GM18505 (cell line): ENCODE measurements around the gene ATG7.
"Not testable (repeated sequence)": the region's sequence is repeated elsewhere in the genome, so short reads cannot be mapped to it uniquely, and the experiment has no call there.

Experiments used
- ATAC-seq: cut with Tn5 transposase; IDR thresholded peaks from one replicate; pipeline ENCODE4 v1.9.1; 2021; ENCODE audit not compliant: unreplicated experiment
- POLR2A ChIP-seq: IDR thresholded peaks from 4 replicates; pipeline ENCODE4 v1.6.1; 2011; ENCODE audit warnings: borderline replicate concordance; ENCODE audit not compliant: insufficient read depth, insufficient read length; ENCODE audit errors: extremely low read depth

Gene ATG7

DNA sequence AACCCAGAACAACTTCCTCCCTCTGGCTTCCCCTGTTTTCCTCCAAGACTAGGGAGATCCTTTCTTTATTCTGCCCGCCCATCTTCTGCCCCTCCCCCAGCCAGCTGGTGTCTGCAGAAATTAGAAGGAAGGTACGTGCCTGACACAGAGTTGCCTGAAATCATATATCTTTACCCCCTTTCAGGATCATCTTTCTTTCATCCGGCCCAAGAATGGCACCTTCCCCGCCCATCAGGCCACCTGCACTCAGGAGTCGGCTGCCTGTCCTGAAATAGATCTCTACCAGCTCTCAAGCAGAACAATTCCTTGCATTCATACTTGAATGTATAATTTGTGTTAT lies 237.8 kb downstream of the ATG7 start:
- no peak for TF ChIP-seq POLR2A
- no peak for ATAC-seq

- no peak for TF ChIP-seq POLR2A
- ATAC-seq = no peak
Measured at GRCh38 chr3:11510356-11510755, 238.2 kb downstream of the ATG7 start.

GRCh38 chr3:11511606-11512005 lies 239.4 kb downstream of the ATG7 start:
- ATAC-seq = not testable (repeated sequence)

GRCh38 chr3:11513125-11513816 lies 241.1 kb downstream of the ATG7 start:
- not testable (repeated sequence) for ATAC-seq

DNA sequence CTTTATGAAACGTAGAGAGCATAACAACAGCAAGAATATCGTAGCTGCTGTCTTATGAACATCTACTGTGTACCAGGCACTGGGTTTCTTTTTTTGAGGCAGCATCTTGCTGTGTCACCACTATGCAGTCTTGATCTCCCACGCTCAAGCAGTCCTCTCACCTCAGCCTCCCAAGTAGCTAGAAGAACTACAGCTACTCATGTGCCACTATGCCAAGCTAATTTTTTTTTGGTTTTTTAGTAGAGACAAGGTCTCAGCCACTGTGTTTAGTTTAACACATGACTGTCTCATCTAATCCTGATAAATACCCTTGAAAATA lies 241.6 kb downstream of the ATG7 start:
- TF ChIP-seq POLR2A = no peak
- ATAC-seq = no peak

DNA sequence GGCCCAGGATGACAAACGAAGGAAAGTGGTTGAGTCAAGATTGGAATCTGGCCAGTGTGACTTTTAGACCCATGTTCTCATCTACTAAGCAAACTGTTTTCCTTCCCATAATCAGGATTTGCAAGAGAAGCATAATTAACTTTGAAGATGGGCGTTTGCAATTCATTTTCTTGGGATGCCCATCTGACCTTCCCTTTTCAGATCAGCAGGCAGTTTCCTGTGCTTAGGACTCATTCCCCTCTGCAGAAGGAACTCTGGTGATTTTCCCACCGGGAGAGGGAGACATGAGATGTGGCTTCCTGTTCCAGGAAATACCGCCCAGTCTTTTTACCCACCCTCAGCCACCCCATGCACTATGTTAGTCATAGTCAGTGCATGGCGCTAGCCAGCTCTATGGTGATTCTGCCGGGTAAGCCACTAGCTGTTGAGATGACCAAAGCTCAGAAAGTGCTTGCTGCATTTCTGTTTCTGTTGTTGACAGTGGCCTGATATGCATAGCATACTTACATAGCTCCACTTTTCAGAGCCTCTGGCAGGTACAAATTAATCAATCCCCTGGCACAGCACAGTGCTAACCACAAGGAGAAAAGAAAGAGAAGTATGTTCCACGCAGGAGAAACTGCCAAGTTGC lies 242.1 kb downstream of the ATG7 start:
- no peak for TF ChIP-seq POLR2A
- ATAC-seq = no peak

GRCh38 chr3:11517601-11518000 lies 245.4 kb downstream of the ATG7 start:
- TF ChIP-seq POLR2A = no peak
- no peak for ATAC-seq

GRCh38 chr3:11521167-11521566 lies 249.0 kb downstream of the ATG7 start:
- ATAC-seq = no peak
- no peak for TF ChIP-seq POLR2A

DNA sequence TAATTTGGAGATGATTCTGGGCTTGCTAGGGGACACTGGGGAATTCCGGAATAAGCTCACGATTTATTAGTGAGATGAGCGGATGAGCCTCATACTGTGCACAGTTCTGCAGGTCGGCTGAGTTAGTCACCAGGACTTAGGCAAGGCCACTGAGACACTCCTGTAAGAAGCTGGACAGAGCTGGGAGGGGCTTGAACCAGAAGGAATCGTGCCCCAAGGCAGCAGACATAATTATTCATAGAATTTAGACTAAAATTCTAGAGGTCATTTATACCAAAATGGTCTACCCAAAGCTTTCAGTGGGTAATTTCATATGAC lies 250.2 kb downstream of the ATG7 start:
- no peak for ATAC-seq
- TF ChIP-seq POLR2A = no peak

DNA sequence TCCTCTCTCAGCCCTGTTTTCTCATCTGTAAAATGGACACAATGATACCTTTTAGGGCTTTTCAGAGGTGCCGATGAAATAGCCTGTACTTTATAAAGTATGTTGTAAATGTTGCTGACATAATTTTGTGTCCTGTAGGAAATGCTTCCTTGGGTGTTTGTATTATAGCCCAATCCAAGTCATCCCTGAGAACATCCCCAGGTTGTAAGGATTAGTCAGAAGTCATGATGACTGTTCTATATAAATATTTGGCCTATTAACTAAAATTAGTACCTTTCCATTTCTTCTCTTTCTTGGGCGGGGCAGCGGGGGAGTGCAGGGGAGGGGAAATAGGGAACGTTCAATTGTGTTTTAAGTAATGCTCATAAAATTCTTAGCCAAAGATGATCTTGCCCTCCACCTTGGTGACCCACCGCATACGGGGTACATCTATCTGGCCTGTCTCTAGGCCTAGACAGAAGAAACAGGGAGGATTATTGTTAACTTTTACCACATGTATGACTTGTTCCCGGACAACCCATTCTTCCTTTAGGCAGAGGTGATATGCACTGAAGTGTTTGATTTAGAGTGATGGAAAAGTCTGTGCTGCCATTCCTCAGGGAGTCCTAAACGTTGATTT lies 250.9 kb downstream of the ATG7 start:
- ATAC-seq = no peak
- TF ChIP-seq POLR2A = no peak

GRCh38 chr3:11523572-11524101 lies 251.4 kb downstream of the ATG7 start:
- ATAC-seq = no peak
- no peak for TF ChIP-seq POLR2A

GRCh38 chr3:11526121-11526520 lies 253.9 kb downstream of the ATG7 start:
- ATAC-seq = not testable (repeated sequence)

GRCh38 chr3:11529281-11529680 lies 257.1 kb downstream of the ATG7 start:
- TF ChIP-seq POLR2A = no peak
- no peak for ATAC-seq

- no peak for TF ChIP-seq POLR2A
Measured at GRCh38 chr3:11530153-11530721, 258.0 kb downstream of the ATG7 start.

More at GRCh38 chr3:11530153-11530721, 258.0 kb downstream of the ATG7 start:
- no peak for ATAC-seq
